ENCODE results near the gene SPDYE1.
"Not testable (repeated sequence)": the region's sequence is repeated elsewhere in the genome, so short reads cannot be mapped to it uniquely, and the experiment has no call there.

Gene SPDYE1

DNA sequence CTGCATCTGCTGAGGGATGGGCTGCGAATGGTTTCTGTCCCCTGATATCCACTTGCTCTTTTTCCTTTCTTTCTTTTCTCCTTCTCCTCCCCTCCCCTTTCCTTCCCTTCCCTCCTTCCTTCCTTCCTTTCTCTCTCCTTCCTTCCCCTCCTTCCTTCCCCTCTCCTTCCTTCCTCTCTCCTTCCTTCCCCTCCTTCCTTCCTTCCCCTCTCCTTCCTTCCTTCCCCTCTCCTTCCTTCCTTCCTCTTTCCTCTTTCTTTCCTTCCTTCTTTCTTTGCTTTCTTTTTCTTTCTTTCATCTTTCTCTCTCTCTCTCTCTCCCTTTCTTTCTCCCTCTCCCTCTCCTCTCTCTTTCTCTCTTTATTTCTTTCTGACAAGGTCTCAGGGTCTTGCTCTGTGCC is 20.2 kb upstream of the SPDYE1 start:
- TF ChIP-seq ZFX (IDR thresholded peaks at IDR 0.05) (no peak), CTCF (conservative IDR thresholded peaks at IDR 0.05) (no peak)
- H3K27ac ChIP-seq = no peak overlapping the region

GRCh38 chr7:43978102-43978501 is 19.6 kb upstream of the SPDYE1 start:
- not testable (repeated sequence) for H3K27ac ChIP-seq

GRCh38 chr7:43982848-43983247 is 14.8 kb upstream of the SPDYE1 start:
- H3K27ac ChIP-seq = not testable (repeated sequence)

DNA sequence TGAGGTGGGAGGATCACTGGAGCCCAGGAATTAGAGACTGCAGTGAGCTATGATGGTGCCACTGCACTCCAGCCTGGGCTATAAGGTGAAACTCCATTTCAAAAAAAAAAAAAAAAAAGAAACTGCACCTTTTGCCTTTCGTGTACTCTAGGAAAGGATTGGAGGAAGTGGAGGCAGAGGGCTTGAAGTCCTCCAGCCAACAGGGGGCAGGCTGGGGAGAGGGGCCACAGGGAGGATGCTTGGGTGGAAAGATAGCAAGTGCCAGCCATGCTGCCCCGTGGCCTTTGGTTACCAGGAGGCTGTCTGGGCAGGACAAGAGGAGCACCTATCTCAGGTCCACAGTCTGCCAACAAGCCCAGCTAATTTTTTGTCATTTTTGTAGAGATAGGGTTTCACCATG is 14.0 kb upstream of the SPDYE1 start:
- H3K27ac ChIP-seq = not testable (repeated sequence)

DNA sequence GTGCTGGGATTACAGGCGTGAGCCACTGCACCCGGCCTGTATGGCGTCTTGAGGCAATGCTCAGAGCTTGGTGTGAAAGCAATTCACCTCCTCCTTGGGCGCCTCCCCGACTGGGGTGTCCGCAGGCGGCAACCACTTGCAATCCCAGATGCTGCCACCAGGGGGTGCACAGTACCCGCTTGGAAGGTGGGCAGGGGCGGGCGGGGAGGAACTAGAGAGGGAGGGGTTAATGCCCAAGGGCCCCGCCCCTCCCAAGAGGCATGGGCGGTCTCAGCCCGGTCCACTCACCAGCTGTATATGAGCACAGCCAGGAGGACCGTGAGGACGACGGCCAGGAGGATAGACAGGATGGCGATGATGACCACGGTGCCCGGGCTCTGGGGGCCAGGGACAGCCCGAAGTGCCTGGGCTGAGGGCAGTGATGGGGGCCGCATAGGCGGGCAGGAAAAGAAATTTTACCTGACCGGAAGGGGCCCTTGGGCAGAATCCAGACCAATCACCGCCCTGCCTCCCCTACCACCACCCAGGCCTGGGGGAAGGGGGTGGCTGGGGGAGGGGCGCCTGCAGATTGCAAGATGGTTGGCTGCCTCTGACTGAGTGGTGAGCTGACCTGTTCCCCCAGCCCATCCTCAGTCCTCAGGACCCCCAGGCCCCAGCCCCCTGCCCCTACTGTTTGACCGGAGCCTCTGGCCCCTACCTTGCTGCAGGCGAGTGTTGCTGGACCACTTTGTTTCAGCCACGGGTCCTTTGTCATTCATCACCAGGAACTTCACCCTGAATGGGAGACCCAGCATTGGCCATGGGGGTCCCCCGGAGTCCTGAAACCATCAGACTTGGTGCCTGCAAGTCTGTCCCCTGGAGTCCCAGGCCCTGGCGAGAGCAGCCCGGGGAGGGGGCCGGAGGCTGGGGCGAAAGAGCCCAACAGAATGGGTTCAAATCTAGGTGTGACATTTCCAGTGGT is 11.5 kb upstream of the SPDYE1 start:
- peak; percentile 43; the same call in 1 of the 2 replicates for TF ChIP-seq CTCF (conservative IDR thresholded peaks at IDR 0.05)
- not testable (repeated sequence) for H3K27ac ChIP-seq

- H3K27ac ChIP-seq = not testable (repeated sequence)
These were observed 10.2 kb upstream of the SPDYE1 start for GRCh38 chr7:43987476-43987875.

DNA sequence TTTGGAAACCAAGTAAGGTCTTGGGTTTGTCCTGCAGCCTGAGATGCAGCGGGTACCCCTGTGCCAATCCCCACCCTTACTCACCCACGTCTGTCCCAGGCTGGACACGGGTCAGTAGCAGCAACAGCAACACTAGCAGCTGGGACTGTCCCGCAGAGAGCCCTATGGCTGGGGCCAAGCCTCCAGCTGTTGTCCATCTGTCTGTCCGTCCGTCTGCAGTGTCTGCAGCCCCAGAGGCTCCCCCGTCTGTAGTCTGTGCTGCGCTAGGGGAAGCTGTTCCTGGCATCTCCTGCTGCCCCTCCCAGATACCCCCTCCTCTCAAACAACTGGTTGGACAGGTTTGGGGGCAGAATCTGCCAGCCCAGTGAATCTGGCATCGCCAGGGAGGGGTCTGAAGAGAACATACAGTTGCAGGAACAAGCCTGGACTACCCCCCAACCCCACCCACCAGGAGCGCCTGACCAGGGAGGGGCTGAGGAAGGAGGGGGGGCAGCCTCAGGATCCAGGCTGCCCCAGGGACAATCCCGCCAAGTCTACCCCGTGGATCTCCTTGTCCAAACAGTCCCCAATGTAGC is 7.6 kb upstream of the SPDYE1 start:
- H3K27ac ChIP-seq = not testable (repeated sequence)

- H3K27ac ChIP-seq = not testable (repeated sequence)
These were observed 6.9 kb upstream of the SPDYE1 start for GRCh38 chr7:43990829-43991228.

GRCh38 chr7:43992896-43993295 is 4.8 kb upstream of the SPDYE1 start:
- not testable (repeated sequence) for H3K27ac ChIP-seq

DNA sequence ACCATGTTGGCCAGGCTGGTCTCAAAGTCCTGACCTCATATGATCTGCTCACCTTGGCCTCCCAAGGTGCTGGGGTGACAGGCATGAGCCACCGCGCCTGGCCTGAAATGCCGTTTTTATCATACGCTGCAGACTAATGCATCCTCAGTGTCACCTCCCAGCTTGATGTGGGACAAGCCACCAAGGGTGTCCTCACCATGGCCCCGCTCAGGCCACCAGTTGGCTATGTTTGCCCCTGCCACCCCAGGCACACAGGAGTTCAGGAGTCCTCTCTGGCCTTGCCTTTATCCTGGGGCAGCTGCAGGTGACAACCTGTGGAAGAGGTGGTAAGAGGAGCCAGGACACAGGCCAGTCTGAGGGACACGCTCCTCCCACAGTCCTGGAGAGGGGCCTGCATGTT is 3.0 kb upstream of the SPDYE1 start:
- H3K27ac ChIP-seq = not testable (repeated sequence)

- not testable (repeated sequence) for H3K27ac ChIP-seq
These were observed 14.4 kb downstream of the SPDYE1 start for GRCh38 chr7:44012081-44012480.

DNA sequence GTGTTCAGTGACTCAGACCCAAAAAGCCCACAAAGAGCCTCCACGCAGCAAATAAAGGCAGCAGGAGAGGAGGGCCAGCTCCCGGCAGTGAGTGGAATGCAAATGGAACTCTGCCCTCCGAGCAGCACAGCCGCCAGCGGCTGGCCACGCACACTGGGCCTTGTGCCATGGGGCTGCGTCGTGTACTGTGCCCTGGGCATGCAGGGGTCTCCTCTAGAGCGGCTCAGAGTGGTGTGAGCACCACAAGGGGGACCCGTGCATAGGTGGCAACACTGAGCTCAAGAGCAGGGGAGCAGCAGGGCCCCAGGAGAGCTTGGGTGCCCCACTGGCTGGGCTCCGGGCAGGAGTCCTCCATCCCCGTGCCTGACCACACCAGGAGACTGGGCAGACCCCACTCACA is 17.4 kb downstream of the SPDYE1 start:
- not testable (repeated sequence) for H3K27ac ChIP-seq

- TF ChIP-seq CTCF (conservative IDR thresholded peaks at IDR 0.05) (peak; percentile 88), ZFX (IDR thresholded peaks at IDR 0.05) (peak; percentile 24; the same call in 1 of the 2 replicates)
- H3K27ac ChIP-seq = peak overlapping the region; percentile 68
These were observed 21.4 kb downstream of the SPDYE1 start for GRCh38 chr7:44018857-44019807.

GRCh38 chr7:44019825-44020224 is 22.1 kb downstream of the SPDYE1 start:
- not testable (repeated sequence) for H3K27ac ChIP-seq

- H3K27ac ChIP-seq = not testable (repeated sequence)
These were observed 24.4 kb downstream of the SPDYE1 start for GRCh38 chr7:44022069-44022468.

DNA sequence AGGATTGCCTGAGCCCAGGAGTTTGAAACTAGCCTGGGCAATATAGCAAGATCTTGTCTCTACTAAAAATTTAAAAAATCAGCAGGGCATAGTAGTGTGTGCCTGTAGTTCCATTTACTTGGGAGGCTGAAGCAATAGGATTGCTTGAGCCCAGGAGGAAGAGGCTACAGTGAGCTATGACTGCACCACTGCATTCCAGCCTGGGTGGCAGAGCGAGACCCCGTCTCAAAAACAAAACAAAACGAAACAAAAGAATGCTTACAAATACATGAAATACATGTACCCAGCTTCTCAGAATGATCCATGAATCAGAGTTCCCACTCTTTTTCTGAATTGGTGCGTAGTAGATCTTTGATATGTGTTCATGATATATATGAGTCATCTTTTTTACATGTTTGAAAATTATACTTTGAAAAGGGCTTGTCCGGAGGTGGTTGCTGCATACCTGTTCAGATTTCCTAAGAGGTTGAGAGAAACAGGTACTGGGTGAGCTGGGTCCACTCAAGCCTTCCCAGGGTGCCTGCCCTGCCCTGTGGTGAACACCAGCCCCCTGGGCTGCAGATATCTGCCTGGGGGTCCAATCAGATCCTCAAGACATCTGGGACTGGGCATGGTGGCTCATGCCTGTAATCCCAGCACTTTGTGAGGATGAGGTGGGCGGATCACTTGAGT is 25.2 kb downstream of the SPDYE1 start:
- H3K27ac ChIP-seq = not testable (repeated sequence)

All from C4-2B (cell line).